GM21390 (cell line): ENCODE results near the gene PABPN1L.

ENCODE experiments used
- ATAC-seq: cut with Tn5 transposase; IDR thresholded peaks from one replicate; pipeline ENCODE4 v1.9.1; 2021; ENCODE audit not compliant: unreplicated experiment

The PABPN1L gene

DNA sequence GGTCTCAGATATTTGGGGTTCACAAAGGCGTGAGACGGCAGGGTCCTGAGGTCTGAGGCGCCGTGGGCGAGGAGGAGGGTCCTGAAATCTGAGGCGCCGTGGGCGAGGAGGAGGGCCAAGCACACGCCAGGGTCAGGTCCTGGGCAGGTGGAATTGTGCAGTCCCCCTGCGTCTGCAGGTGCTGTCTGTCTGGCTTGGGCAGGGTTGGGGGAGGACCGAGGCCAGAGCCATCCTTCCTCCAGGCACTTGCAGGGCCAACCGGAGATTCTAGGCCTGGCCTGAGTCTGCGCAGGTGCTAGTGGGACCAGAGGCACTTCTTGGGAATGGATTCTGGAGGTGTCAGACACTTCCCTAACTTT, 52.3 kb downstream of the PABPN1L start:
- ATAC-seq: no peak
